K562 treated with DMSO at 1 percent for 24 hours (cell line): Measurements from ENCODE around the gene ZNF385A. TPM values are rescaled to one million over a fixed set of nuclear protein-coding genes. Genes with fewer than 3 reads are reported as not detected.

Experiments
- total RNA-seq: library from RNA; unstranded; fragments of 300-600 nt; gene quantifications from 2 replicates; pipeline ENCODE4 v1.2.3, GENCODE V29; 2022; ENCODE audit warnings: low read depth; ENCODE audit not compliant: insufficient read depth

Gene ZNF385A
- 49.0 and 51.3 TPM in 2 replicates for total RNA-seq

GRCh38 chr12:54384591-54385041 is at the start of gene ZNF385A:
ZNF385A (minus strand) TSS chr12:54384733; CDS start chr12:54384514, 219 bp downstream.

GRCh38 chr12:54419088-54419887 is 34.8 kb upstream of the ZNF385A start, which contains the start of gene ITGA5:
ITGA5 (minus strand) TSS chr12:54419266; CDS start chr12:54419198, 68 bp downstream.

GRCh38 chr12:54364413-54364812 is 20.1 kb downstream of the ZNF385A start, which contains the start of gene GPR84:
GPR84 (minus strand) TSS chr12:54364486; CDS start chr12:54363851, 635 bp downstream.

GRCh38 chr12:54324617-54325441 is 59.7 kb downstream of the ZNF385A start, which contains the start of gene COPZ1:
COPZ1 (plus strand) TSS chr12:54325131; CDS start chr12:54325164, 33 bp downstream.

Other genes starting within 250 kb of the ZNF385A start
- gene SMUG1, start 195.7 kb downstream of the ZNF385A start, total RNA-seq: 37.1 and 41.5 TPM in 2 replicates
- gene CBX5, start 104.6 kb downstream of the ZNF385A start, total RNA-seq: 21.0 and 23.8 TPM in 2 replicates
- 1,484 and 1,568 TPM in 2 replicates for gene HNRNPA1, start 104.0 kb downstream of the ZNF385A start, total RNA-seq
- 126 and 152 TPM in 2 replicates for gene NFE2, start 83.7 kb downstream of the ZNF385A start, total RNA-seq
- gene COPZ1, start 59.6 kb downstream of the ZNF385A start, total RNA-seq: 136 and 154 TPM in 2 replicates
- 0.31 TPM in 1 of 2 replicates, not detected in the other for gene GPR84, start 20.2 kb downstream of the ZNF385A start, total RNA-seq
- gene ITGA5, start 34.5 kb upstream of the ZNF385A start, total RNA-seq: 82.1 and 87.8 TPM in 2 replicates
- gene GTSF1, start 88.9 kb upstream of the ZNF385A start, total RNA-seq: 239 and 243 TPM in 2 replicates
- 53.6 and 56.3 TPM in 2 replicates for gene NCKAP1L, start 113.0 kb upstream of the ZNF385A start, total RNA-seq
- 2.6 and 4.1 TPM in 2 replicates for gene PDE1B, start 164.9 kb upstream of the ZNF385A start, total RNA-seq
- gene PPP1R1A, start 203.9 kb upstream of the ZNF385A start, total RNA-seq: not detected in 2 replicates